ENCODE results near the gene STING1.

DNA sequence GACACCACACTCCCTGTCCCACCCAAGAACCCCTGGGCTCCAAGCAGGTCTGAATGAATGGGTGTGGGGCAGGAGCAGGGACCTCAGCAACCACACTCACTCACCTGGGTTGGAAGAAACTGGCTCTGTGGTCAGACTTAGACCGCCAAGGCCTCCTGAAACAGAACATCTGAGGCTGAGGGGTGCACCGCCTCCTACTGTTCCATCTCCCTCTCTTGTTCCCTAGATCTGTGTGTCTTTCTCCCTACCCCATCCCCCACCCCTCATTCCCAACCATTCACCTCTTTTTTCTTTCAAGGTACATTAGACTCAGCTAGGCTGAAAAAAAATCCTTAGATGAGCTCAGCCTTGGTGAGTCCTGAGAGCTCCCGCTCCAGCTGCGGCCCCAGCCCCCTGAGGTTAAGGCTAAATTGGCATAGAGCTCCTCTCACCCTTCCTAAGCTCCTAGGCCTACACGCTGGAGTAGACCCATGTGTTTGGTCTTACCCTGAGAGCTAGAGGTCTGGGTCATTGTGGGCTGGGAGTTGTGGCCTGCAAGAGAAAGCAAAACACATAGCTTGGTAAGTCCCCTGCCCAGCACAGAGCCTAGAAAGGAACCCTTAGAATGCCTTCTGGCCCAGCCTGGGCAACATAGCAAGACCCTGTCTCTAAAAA, 24.8 kb downstream of the STING1 start:
- TF ChIP-seq, protein P1, sequence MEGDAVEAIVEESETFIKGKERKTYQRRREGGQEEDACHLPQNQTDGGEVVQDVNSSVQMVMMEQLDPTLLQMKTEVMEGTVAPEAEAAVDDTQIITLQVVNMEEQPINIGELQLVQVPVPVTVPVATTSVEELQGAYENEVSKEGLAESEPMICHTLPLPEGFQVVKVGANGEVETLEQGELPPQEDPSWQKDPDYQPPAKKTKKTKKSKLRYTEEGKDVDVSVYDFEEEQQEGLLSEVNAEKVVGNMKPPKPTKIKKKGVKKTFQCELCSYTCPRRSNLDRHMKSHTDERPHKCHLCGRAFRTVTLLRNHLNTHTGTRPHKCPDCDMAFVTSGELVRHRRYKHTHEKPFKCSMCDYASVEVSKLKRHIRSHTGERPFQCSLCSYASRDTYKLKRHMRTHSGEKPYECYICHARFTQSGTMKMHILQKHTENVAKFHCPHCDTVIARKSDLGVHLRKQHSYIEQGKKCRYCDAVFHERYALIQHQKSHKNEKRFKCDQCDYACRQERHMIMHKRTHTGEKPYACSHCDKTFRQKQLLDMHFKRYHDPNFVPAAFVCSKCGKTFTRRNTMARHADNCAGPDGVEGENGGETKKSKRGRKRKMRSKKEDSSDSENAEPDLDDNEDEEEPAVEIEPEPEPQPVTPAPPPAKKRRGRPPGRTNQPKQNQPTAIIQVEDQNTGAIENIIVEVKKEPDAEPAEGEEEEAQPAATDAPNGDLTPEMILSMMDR (optimal IDR thresholded peaks at IDR 0.05 in 1 of 3, IDR thresholded peaks at IDR 0.05 in 1 of 3, conservative IDR thresholded peaks at IDR 0.05 in 1 of 3; ENCODE audit: extremely low read depth in 1 of 3, insufficient read depth in 2 of 3, low read length in 3 of 3), result no peak
- no peak for TF ChIP-seq EZH2 (IDR thresholded peaks at IDR 0.05; ENCODE audit: low read length)
